Osteoblast (primary cell): ENCODE results near the gene LYSMD4. TPM values are rescaled to one million over a fixed set of nuclear protein-coding genes. Genes with fewer than 3 reads are reported as not detected.
"Not testable (repeated sequence)": the region's sequence is repeated elsewhere in the genome, so short reads cannot be mapped to it uniquely, and the experiment has no call there.

Source experiments
- DNase-seq: peaks from one replicate; pipeline ENCODE4 v3.0.0; 2011; ENCODE audit warnings: low spot score, mixed read lengths; ENCODE audit not compliant: insufficient read length; ENCODE audit errors: missing footprints
- H2AFZ ChIP-seq: 2 replicates; pipeline ENCODE4 v1.6.0; 2011; ENCODE audit warnings: mild to moderate bottlenecking, low read length
- H3K27ac ChIP-seq: 2 replicates; pipeline ENCODE4 v1.5.1; 2011; ENCODE audit warnings: mild to moderate bottlenecking, low read depth, low read length, moderate library complexity
- H3K27me3 ChIP-seq: 2 replicates; pipeline ENCODE4 v1.6.0; 2012; ENCODE audit warnings: mild to moderate bottlenecking, control low read depth, inconsistent platforms, low read length, moderate library complexity; ENCODE audit not compliant: insufficient read depth
- H3K36me3 ChIP-seq: 2 replicates; pipeline ENCODE4 v1.5.1; 2011; ENCODE audit warnings: mild to moderate bottlenecking, low read length, control low read depth, moderate library complexity; ENCODE audit not compliant: insufficient read depth
- H3K4me1 ChIP-seq: 2 replicates; pipeline ENCODE4 v1.5.1; 2011; ENCODE audit warnings: mild to moderate bottlenecking, low read length, control low read depth, moderate library complexity; ENCODE audit not compliant: insufficient read depth
- H3K4me2 ChIP-seq: 2 replicates; pipeline ENCODE4 v1.6.0; 2011; ENCODE audit warnings: mild to moderate bottlenecking, low read length; ENCODE audit not compliant: insufficient read depth
- H3K4me3 ChIP-seq: fragments of 200-600 bp; sonication (generic); 3 replicates; pipeline ENCODE4 v1.5.1; 2012; ENCODE audit warnings: mild to moderate bottlenecking, low read length, inconsistent platforms; ENCODE audit not compliant: insufficient read depth
- H3K79me2 ChIP-seq: 2 replicates; pipeline ENCODE4 v1.6.0; 2012; ENCODE audit warnings: mild to moderate bottlenecking, low read length, control low read depth, inconsistent platforms; ENCODE audit not compliant: insufficient read depth
- H3K9me3 ChIP-seq: 2 replicates; pipeline ENCODE4 v1.5.1; 2011; ENCODE audit warnings: low read depth, low read length, control low read depth
- H4K20me1 ChIP-seq: 2 replicates; pipeline ENCODE4 v1.6.0; 2012; ENCODE audit warnings: mild to moderate bottlenecking, low read length, control low read depth; ENCODE audit not compliant: insufficient read depth
- total RNA-seq: library from RNA; depleted of rRNA; stranded (reverse); fragments of >200 nt; gene quantifications from 2 replicates; pipeline ENCODE4 v1.2.3, GENCODE V29; 2012
- TF ChIP-seq, protein P1 (sequence below): IDR thresholded peaks from 2 replicates; pipeline ENCODE4 v1.5.1; 2011; ENCODE audit warnings: mild to moderate bottlenecking, low read depth, low read length, moderate library complexity; ENCODE audit errors: extremely low read depth

Gene LYSMD4
- total RNA-seq, 1 donor, result 8.7 TPM

GRCh38 chr15:99735868-99736267 lies 2.6 kb upstream of the LYSMD4 start:
- Histone ChIP-seq H3K36me3 (no peaks in the 10 kb centered on the region), H3K27me3 (no peaks in the 10 kb centered on the region), H3K4me3 (no peak overlapping the region), H2AFZ (no peak overlapping the region), H4K20me1 (no peaks in the 10 kb centered on the region), H3K79me2 (peaks cover 4% of the 10 kb centered on the region), H3K27ac (no peak overlapping the region), H3K4me1 (peaks cover 7% of the 10 kb centered on the region), H3K4me2 (no peak overlapping the region), H3K9me3 (no peaks in the 10 kb centered on the region)
- TF ChIP-seq, protein P1, sequence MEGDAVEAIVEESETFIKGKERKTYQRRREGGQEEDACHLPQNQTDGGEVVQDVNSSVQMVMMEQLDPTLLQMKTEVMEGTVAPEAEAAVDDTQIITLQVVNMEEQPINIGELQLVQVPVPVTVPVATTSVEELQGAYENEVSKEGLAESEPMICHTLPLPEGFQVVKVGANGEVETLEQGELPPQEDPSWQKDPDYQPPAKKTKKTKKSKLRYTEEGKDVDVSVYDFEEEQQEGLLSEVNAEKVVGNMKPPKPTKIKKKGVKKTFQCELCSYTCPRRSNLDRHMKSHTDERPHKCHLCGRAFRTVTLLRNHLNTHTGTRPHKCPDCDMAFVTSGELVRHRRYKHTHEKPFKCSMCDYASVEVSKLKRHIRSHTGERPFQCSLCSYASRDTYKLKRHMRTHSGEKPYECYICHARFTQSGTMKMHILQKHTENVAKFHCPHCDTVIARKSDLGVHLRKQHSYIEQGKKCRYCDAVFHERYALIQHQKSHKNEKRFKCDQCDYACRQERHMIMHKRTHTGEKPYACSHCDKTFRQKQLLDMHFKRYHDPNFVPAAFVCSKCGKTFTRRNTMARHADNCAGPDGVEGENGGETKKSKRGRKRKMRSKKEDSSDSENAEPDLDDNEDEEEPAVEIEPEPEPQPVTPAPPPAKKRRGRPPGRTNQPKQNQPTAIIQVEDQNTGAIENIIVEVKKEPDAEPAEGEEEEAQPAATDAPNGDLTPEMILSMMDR, result no peak
- no peak for DNase-seq

DNA sequence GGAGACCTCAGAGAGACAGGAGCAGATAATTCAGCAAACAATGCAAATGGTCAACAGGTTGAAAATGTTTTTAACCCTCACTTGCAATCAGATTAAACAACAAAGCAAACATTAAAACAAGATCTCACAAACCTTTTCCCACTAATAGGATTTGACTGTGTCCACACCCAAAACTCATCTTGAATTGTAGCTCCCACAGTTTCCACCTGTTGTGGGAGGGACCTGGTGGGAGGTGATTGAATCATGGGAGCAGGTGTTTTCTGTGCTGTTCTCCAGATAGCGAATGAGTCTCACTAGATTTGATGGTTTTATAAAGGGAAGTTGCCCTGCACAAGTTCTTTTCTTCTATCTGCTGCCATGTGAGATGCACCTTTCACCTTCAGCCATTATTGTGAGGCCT lies 1.3 kb upstream of the LYSMD4 start:
- no peak for DNase-seq
- Histone ChIP-seq H4K20me1 (no peaks in the 10 kb centered on the region), H3K79me2 (peaks cover 4% of the 10 kb centered on the region), H3K9me3 (no peaks in the 10 kb centered on the region), H3K4me1 (peaks cover 7% of the 10 kb centered on the region), H3K36me3 (no peaks in the 10 kb centered on the region), H3K4me3 (no peak overlapping the region), H2AFZ (no peak overlapping the region), H3K27ac (no peak overlapping the region), H3K4me2 (no peak overlapping the region), H3K27me3 (no peaks in the 10 kb centered on the region)
- TF ChIP-seq, protein P1, result no peak

- Histone ChIP-seq H3K4me2 (peak overlapping the region; percentile 86), H3K4me3 (peak overlapping the region; percentile 84), H2AFZ (peak overlapping the region; percentile 98)
- not testable (repeated sequence) for H3K27ac ChIP-seq, DNase-seq, H3K27me3 ChIP-seq, H3K79me2 ChIP-seq, H3K4me1 ChIP-seq, H3K36me3 ChIP-seq, H4K20me1 ChIP-seq, H3K9me3 ChIP-seq
Measured at GRCh38 chr15:99734040-99734291, 729 bp upstream of the LYSMD4 start.

DNA sequence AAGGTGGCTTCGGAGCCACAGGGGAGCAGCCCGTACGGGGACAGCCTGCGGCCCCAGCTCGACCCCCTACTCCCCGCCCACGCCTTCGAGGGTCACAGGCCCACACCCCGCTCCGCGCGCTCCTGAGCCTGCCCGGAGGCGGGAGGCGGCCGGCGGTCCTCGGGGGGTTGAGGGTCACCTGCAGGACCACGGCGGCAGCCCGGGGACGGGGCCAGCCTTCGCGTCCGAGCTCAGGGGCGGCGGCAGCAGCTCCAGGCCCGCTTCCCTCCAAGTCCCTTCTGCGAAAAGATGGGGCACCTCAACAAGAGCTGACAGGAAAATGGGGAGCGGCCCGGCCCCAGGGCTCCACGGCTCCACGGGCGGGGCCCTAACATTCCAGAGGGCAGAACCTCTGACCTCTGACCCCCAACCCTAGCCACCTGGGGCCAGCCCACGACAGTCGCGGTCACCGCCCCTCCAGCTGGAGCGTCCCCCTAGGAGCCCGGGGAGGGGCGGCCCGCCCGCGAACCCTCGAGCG lies 428 bp downstream of the LYSMD4 start:
- Histone ChIP-seq H3K79me2 (peaks cover 4% of the 10 kb centered on the region), H3K27me3 (no peaks in the 10 kb centered on the region), H4K20me1 (no peaks in the 10 kb centered on the region), H3K9me3 (no peaks in the 10 kb centered on the region), H3K4me1 (peaks cover 7% of the 10 kb centered on the region), H3K4me3 (peak overlapping the region; percentile 84), H3K4me2 (peak overlapping the region; percentile 95), H2AFZ (peak overlapping the region; percentile 84), H3K27ac (peak overlapping the region; percentile 56), H3K36me3 (peaks cover 11% of the 10 kb centered on the region)
- peak; percentile 79 for DNase-seq
- TF ChIP-seq, protein P1, result no peak
